ENCODE data around the gene NYAP1.
"Not testable (repeated sequence)": the region's sequence is repeated elsewhere in the genome, so short reads cannot be mapped to it uniquely, and the experiment has no call there.

Gene NYAP1

GRCh38 chr7:100492738-100493475 is 9.2 kb downstream of the NYAP1 start:
- no peak overlapping the region for H3K4me3 ChIP-seq (ENCODE audit: low read length, poor library complexity, severe bottlenecking)

DNA sequence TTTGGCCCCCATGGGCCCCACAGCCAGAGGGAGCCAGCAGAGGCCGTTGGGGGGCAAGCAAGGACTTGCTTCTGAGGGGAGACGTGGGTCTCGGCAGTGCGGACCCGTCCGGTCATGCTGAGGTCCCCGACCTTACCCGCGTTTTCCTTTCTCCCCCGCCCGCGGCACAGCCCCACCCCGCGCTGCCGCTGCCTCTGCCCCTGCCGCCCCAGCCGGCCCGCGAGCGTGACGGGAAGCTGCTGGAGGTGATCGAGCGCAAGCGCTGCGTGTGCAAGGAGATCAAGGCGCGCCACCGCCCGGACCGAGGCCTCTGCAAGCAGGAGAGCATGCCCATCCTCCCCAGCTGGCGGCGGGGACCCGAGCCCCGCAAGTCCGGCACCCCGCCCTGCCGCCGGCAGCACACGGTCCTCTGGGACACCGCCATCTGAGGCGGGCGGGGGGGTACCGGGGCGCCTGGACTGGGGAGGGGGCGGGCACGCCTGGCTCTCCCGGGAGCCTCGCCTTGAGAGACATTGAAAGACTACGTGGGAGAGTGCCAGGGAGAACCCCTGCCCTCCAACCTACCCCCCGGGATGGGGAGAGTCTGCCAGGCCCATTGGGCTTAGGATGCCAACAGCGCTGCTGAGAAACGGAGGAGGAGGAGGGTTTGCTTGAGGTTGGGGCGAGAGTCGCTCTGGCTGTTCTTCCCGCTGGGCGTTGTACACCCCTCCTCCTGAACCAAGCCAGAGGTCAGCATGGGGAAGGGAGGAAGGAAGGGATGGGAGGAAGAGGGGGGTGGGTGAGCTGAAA is 9.9 kb downstream of the NYAP1 start:
- no peak overlapping the region for H3K4me3 ChIP-seq (ENCODE audit: low read length, poor library complexity, severe bottlenecking)
- H3K9me3 ChIP-seq (ENCODE audit: insufficient read depth, low read depth, low read length), result no peaks in the 10 kb centered on the region
- H2AFZ ChIP-seq (ENCODE audit: low read length), result peak overlapping the region; percentile 84; the same call in 1 of the 2 replicates
- no peaks in the 10 kb centered on the region for H3K36me3 ChIP-seq (ENCODE audit: insufficient read depth, low read length)
- H3F3A ChIP-seq (ENCODE audit: low read depth), result no peaks in the 10 kb centered on the region
- no peaks in the 10 kb centered on the region for H3K4me1 ChIP-seq (ENCODE audit: insufficient read depth, low read length, poor library complexity, severe bottlenecking)
- TF ChIP-seq EZH2phosphoT487 (IDR thresholded peaks at IDR 0.05; ENCODE audit: borderline replicate concordance), result no peak
- TF ChIP-seq, protein P1, sequence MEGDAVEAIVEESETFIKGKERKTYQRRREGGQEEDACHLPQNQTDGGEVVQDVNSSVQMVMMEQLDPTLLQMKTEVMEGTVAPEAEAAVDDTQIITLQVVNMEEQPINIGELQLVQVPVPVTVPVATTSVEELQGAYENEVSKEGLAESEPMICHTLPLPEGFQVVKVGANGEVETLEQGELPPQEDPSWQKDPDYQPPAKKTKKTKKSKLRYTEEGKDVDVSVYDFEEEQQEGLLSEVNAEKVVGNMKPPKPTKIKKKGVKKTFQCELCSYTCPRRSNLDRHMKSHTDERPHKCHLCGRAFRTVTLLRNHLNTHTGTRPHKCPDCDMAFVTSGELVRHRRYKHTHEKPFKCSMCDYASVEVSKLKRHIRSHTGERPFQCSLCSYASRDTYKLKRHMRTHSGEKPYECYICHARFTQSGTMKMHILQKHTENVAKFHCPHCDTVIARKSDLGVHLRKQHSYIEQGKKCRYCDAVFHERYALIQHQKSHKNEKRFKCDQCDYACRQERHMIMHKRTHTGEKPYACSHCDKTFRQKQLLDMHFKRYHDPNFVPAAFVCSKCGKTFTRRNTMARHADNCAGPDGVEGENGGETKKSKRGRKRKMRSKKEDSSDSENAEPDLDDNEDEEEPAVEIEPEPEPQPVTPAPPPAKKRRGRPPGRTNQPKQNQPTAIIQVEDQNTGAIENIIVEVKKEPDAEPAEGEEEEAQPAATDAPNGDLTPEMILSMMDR (conservative IDR thresholded peaks at IDR 0.05; ENCODE audit: low read length), result no peak
- peak overlapping the region; percentile 24 for H3K4me2 ChIP-seq (ENCODE audit: low read depth, low read length, poor library complexity, severe bottlenecking)
- H3K9me2 ChIP-seq (replicated peaks; ENCODE audit: low read depth, low read length), result no peaks in the 10 kb centered on the region
- H3K79me2 ChIP-seq (ENCODE audit: insufficient read depth, low read length), result no peaks in the 10 kb centered on the region
- no peaks in the 10 kb centered on the region for H3K27me3 ChIP-seq (ENCODE audit: insufficient read depth, low read length, poor library complexity, severe bottlenecking)
- H3K9ac ChIP-seq (ENCODE audit: low read depth, low read length, poor library complexity, severe bottlenecking), result no peak overlapping the region
- no peaks in the 10 kb centered on the region for H4K20me1 ChIP-seq (ENCODE audit: insufficient read depth, low read length, poor library complexity, severe bottlenecking)

More at GRCh38 chr7:100492738-100493475, 9.2 kb downstream of the NYAP1 start:
- H3F3A ChIP-seq (ENCODE audit: low read depth), result no peaks in the 10 kb centered on the region
- no peaks in the 10 kb centered on the region for H3K27me3 ChIP-seq (ENCODE audit: insufficient read depth, low read length, poor library complexity, severe bottlenecking)
- H2AFZ ChIP-seq (ENCODE audit: low read length), result no peak overlapping the region; the same call in 1 of the 2 replicates
- no peaks in the 10 kb centered on the region for H3K79me2 ChIP-seq (ENCODE audit: insufficient read depth, low read length)
- no peaks in the 10 kb centered on the region for H3K9me3 ChIP-seq (ENCODE audit: insufficient read depth, low read depth, low read length)
- H3K4me1 ChIP-seq (ENCODE audit: insufficient read depth, low read length, poor library complexity, severe bottlenecking), result no peaks in the 10 kb centered on the region
- H4K20me1 ChIP-seq (ENCODE audit: insufficient read depth, low read length, poor library complexity, severe bottlenecking), result no peaks in the 10 kb centered on the region
- H3K9me2 ChIP-seq (replicated peaks; ENCODE audit: low read depth, low read length), result no peaks in the 10 kb centered on the region
- no peak overlapping the region for H3K9ac ChIP-seq (ENCODE audit: low read depth, low read length, poor library complexity, severe bottlenecking)
- no peaks in the 10 kb centered on the region for H3K36me3 ChIP-seq (ENCODE audit: insufficient read depth, low read length)
- TF ChIP-seq, protein P1 (conservative IDR thresholded peaks at IDR 0.05; ENCODE audit: low read length), result no peak
- TF ChIP-seq EZH2phosphoT487 (IDR thresholded peaks at IDR 0.05; ENCODE audit: borderline replicate concordance), result no peak
- peak overlapping the region; percentile 24 for H3K4me2 ChIP-seq (ENCODE audit: low read depth, low read length, poor library complexity, severe bottlenecking)

DNA sequence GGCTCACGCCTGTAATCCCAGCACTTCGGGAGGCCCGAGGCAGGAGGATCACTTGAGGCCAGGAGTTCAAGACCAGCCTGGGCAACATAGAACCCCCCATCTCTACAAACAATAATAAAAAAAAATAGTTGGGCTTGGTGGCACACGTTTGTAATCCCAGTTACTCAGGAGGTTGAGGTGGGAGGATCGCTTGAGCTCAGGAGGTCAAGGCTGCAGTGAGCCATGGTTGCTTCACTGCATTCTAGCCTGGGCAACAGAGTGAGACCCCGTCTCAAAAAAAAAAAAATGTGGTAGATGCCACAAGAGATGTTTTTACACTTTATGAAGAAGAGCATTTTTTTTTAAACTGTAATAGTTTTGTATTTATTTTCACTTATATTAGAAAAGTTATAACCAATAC is 12.8 kb downstream of the NYAP1 start:
- Histone ChIP-seq H3K4me3 (ENCODE audit: low read length, poor library complexity, severe bottlenecking) (no peak overlapping the region), H3K4me2 (ENCODE audit: low read depth, low read length, poor library complexity, severe bottlenecking) (no peak overlapping the region), H4K20me1 (ENCODE audit: insufficient read depth, low read length, poor library complexity, severe bottlenecking) (no peaks in the 10 kb centered on the region), H3K36me3 (ENCODE audit: insufficient read depth, low read length) (no peaks in the 10 kb centered on the region), H3F3A (ENCODE audit: low read depth) (no peaks in the 10 kb centered on the region), H3K9me3 (ENCODE audit: insufficient read depth, low read depth, low read length) (no peaks in the 10 kb centered on the region), H2AFZ (ENCODE audit: low read length) (no peak overlapping the region), H3K27me3 (ENCODE audit: insufficient read depth, low read length, poor library complexity, severe bottlenecking) (no peaks in the 10 kb centered on the region), H3K9ac (ENCODE audit: low read depth, low read length, poor library complexity, severe bottlenecking) (no peak overlapping the region), H3K79me2 (ENCODE audit: insufficient read depth, low read length) (no peaks in the 10 kb centered on the region), H3K9me2 (replicated peaks; ENCODE audit: low read depth, low read length) (no peaks in the 10 kb centered on the region), H3K4me1 (ENCODE audit: insufficient read depth, low read length, poor library complexity, severe bottlenecking) (no peaks in the 10 kb centered on the region)
- TF ChIP-seq, protein P1 (conservative IDR thresholded peaks at IDR 0.05; ENCODE audit: low read length), result no peak
- TF ChIP-seq EZH2phosphoT487 (IDR thresholded peaks at IDR 0.05; ENCODE audit: borderline replicate concordance), result no peak

DNA sequence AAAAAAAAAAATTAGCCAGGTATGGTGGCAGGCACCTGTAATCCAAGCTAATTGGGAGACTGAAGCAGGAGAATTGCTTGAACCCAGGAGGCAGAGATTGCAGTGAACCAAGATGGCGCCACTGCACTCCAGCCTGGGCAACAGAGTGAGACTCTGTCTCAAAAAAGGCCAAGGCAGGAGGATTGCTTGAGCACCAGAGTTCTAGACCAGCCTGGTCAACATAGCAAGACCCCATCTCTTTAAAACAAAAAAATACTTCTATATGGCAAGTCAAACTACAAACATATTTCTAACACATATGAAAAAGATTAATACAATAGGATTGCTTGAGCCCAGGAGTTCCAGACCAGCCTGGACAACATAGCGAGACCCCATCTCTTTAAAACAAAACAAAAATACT is 17.0 kb downstream of the NYAP1 start:
- not testable (repeated sequence) for H3K9ac ChIP-seq (ENCODE audit: low read depth, low read length, poor library complexity, severe bottlenecking); H3K9me3 ChIP-seq (ENCODE audit: insufficient read depth, low read depth, low read length); H3F3A ChIP-seq (ENCODE audit: low read depth); H4K20me1 ChIP-seq (ENCODE audit: insufficient read depth, low read length, poor library complexity, severe bottlenecking); H3K79me2 ChIP-seq (ENCODE audit: insufficient read depth, low read length); H3K27me3 ChIP-seq (ENCODE audit: insufficient read depth, low read length, poor library complexity, severe bottlenecking); H3K36me3 ChIP-seq (ENCODE audit: insufficient read depth, low read length); H2AFZ ChIP-seq (ENCODE audit: low read length); H3K4me1 ChIP-seq (ENCODE audit: insufficient read depth, low read length, poor library complexity, severe bottlenecking); H3K4me2 ChIP-seq (ENCODE audit: low read depth, low read length, poor library complexity, severe bottlenecking); H3K4me3 ChIP-seq (ENCODE audit: low read length, poor library complexity, severe bottlenecking); H3K9me2 ChIP-seq (replicated peaks; ENCODE audit: low read depth, low read length)

DNA sequence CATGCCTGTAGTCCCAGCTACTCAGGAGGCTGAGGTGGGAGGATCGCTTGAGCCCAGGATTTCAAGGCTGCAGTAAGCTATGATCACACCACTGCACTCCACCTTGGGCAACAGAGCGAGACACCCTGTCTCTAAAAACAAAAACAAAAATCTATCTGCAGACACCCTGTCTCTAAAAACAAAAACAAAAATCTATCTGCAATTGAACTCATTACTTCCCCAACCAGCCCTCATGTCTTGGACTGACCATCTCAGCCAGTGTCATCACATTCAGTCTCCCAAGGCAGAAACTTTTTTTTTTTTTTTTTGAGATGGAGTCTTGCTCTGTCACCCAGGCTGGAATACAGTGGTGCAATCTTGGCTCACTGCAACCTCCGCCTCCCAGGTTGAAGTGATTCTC is 20.3 kb downstream of the NYAP1 start:
- not testable (repeated sequence) for H3K9ac ChIP-seq (ENCODE audit: low read depth, low read length, poor library complexity, severe bottlenecking); H4K20me1 ChIP-seq (ENCODE audit: insufficient read depth, low read length, poor library complexity, severe bottlenecking); H3K9me3 ChIP-seq (ENCODE audit: insufficient read depth, low read depth, low read length); H3F3A ChIP-seq (ENCODE audit: low read depth); H3K79me2 ChIP-seq (ENCODE audit: insufficient read depth, low read length); H3K36me3 ChIP-seq (ENCODE audit: insufficient read depth, low read length); H3K9me2 ChIP-seq (replicated peaks; ENCODE audit: low read depth, low read length); H3K4me3 ChIP-seq (ENCODE audit: low read length, poor library complexity, severe bottlenecking); H3K4me1 ChIP-seq (ENCODE audit: insufficient read depth, low read length, poor library complexity, severe bottlenecking); H3K27me3 ChIP-seq (ENCODE audit: insufficient read depth, low read length, poor library complexity, severe bottlenecking); H2AFZ ChIP-seq (ENCODE audit: low read length); H3K4me2 ChIP-seq (ENCODE audit: low read depth, low read length, poor library complexity, severe bottlenecking)

All from Loucy (cell line).